ENCODE results near the gene NBPF9.
"Not testable (repeated sequence)": the region's sequence is repeated elsewhere in the genome, so short reads cannot be mapped to it uniquely, and the experiment has no call there.

NBPF9 gene

DNA sequence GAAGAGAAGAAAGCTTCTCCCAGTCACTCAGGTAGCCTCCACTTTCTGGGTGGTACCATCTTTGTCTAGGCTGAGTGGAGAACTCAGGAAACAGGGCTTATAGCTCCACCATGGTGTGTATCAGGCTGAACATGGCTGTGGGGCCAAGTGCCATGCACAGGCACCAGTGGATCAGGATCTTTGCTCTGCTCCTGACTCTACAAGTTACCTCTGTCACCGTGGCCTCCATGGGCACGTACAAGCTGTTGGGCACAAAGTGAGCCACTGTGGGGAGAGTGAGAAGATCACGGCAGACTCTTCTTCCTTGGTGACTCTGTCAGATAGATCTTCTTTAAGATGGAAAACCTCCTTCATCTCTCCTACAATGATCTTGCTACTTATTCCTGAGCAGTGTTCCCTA is 93.6 kb downstream of the NBPF9 start:
- not testable (repeated sequence) for DNase-seq

DNA sequence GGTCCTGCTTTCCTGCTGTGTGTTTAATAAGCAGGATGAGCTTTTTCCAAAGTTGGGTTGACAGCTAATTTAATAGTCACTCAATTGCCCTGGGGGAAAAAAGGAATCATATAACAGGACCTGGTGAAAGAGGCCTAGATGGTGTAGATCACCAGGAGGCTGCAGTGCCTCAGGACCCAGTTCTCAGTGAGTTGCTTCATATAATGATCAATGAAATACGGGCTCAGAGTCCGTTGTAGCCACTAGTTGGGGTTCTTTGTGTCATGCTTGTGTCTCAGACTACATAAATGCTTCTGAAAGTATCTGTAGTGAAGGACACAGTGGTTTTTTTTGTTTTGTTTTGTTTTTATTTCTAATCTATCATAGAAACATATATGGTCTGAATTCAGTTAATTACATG is 94.6 kb downstream of the NBPF9 start:
- DNase-seq, result not testable (repeated sequence)

DNA sequence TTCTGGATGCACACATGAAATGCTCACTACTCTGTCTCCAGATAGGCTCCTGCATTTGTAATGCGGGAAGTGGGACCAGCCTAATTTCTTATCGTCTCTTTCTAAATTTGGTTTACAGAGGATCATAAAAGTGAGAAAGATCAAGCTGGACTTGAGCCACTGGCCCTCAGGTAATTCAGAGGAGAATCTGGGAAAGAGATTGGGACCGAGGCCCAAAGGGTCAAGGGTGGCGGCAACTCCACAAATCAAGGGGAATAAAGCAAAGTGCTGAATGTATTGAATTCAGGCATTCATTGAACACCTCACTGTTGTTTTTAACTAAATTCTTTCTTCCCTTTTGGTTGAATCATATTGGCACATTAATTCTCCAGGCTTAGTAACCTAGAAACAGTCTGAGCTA is 95.0 kb downstream of the NBPF9 start:
- DNase-seq, result not testable (repeated sequence)

Measured in stimulated activated CD4-positive, alpha-beta T cell treated with anti-CD3 and anti-CD28 coated beads, Interleukin-2, amount 100 ng/mL, for 48 hours (primary cell).